Germinal center (tissue), 1 donor: ENCODE results near the gene TUBGCP6.
"Not testable (repeated sequence)": the region's sequence is repeated elsewhere in the genome, so short reads cannot be mapped to it uniquely, and the experiment has no call there.

ENCODE experiments used
- DNase-seq: peaks from one replicate; pipeline ENCODE4 v3.0.0; 2012; ENCODE audit warnings: mixed read lengths, low spot score

The TUBGCP6 gene

GRCh38 chr22:50209893-50210292, 34.9 kb downstream of the TUBGCP6 start:
- DNase-seq = peak; percentile 76

DNA sequence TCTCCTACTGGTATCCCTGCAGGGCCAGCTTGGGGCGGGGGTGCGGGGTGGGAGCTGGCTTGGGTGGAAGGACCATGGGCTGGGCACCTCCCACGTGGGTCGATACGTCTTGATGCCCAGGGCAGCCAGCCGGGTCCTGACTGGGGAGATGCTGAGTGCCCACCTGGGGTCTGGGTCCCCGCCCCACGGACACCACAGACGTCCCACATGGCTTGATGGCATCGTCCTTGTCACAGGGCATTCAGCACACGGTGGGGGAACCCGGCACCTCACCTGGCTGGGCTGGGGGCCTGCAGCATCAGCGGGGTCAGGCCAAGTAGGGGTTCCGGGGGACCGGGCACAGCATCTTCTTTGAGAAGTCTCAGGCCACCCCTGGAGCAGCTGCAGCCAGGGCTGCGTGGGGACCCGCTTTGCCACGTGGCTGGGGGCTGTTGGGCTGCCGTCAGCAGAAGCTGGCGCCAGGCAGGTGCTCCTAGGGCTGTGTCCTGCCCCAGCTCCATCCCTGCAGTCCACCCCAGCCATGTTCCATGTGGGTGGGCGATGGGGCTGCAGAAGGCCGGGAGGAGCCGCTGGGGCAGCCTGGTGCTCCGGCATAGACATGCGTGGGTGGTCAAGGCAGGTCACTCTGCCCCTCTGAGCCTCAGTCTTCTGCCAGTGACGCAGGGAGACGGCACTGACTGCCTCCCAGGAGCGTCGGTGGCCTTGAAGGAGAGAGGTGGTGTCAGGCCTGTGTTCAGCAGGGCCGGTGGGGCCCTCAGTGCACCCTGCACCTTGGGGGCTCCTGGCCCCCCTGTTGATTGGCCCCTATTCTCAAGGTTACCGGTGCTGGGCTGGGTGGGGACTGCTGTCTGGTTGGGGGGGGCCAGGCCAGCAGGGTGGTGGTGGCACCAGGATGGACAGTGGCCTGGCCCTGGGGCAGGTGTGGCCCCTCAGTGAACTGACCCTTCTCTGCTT, 35.6 kb downstream of the TUBGCP6 start:
- DNase-seq = no peak

DNA sequence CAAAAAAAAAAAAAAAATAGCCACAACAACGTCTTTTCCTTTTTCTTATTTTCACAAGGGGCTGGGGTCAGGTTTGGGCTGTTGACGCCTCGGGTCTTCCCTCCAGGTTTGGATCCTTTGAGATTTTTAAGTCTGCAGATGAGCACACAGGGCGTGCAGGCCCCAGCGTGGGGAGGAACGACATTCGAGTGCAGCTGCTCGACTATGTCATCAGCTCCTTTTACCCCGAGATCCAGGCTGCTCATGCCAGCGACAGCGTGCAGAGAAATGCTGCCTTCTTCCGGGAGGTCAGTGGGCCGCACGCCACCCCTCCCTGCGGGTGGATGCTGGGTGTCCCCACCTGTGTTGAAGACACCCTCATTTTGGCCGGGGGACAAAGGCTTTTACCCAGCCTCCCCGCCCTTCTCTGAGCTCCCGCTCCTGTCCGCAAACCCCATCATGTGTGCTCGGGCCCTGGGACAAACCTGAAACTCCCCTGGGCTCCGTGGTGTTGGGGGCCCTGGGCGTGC, 36.3 kb downstream of the TUBGCP6 start:
- DNase-seq = no peak

DNA sequence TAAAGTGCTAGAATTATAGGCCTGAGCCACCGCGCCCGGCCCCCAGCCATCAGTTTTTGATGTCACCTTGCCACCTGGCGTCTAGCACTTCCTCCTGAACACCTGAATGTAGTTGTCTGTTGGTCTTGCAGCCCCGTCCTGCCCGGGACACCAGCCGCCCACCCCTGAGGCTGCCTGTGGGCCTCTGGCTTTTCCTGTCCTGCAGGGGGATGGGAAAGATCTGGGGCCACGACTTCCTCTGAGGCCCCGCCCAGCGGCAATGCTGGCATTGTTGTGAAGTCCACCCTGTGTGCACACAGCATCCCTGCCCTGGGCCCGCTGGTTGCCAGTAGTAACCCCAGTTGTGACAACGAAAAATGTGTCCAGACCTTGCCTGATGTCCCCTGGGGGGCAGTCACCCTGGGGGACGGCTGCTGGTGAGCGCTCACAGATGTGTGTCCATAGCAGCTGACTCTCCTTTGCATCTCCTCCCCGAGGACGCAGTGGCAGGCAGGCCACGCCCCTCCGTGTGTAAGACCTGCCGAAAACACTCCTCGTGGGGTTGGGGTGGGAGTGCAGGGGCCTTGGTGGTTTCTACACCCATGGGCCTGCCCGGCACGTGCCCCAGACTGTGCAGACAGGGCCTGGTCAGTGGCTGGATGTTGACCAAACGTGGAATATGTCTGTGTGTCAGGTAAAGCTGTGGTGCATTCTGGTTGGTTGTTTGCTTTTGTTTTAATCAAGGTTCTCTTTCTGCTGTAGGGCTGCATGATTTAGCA, 37.3 kb downstream of the TUBGCP6 start:
- DNase-seq = peak; percentile 66

- DNase-seq = no peak
These were observed 38.2 kb downstream of the TUBGCP6 start for GRCh38 chr22:50206599-50206998.

DNA sequence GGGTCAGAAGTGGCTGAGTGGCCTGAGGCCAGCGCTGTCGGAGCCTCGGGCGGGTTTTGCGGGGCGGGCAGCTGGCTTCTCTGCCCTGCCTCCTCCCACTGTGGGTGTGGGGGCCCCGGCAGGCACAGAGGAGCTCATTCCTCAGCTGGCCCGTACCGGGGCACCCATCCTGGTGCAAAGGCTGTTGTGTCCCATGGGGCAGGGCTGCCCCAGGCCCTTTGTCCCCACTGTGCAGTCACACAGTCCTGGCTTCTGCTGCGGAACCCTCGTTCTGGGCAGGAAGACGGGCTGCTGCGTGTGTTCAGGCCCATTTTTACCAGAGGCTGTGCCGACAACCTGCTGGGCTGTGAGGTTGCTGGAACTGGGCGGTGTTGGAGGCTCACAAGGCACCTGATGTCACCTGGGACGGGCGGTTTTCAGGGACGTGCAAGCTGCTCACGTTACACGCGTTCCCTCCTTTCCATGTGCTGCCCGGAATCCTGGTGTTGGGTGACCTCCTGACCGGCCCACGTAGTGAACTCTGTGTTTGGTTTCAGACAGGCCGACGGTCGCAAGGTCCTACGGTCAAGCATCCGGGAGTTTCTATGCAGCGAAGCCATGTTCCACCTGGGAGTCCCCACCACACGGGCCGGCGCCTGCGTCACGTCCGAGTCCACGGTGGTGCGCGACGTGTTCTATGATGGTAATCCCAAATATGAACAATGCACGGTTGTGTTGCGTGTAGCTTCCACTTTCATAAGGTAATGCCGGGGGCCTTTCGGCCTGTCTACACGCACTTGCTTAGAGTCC, 38.8 kb downstream of the TUBGCP6 start:
- no peak for DNase-seq

DNA sequence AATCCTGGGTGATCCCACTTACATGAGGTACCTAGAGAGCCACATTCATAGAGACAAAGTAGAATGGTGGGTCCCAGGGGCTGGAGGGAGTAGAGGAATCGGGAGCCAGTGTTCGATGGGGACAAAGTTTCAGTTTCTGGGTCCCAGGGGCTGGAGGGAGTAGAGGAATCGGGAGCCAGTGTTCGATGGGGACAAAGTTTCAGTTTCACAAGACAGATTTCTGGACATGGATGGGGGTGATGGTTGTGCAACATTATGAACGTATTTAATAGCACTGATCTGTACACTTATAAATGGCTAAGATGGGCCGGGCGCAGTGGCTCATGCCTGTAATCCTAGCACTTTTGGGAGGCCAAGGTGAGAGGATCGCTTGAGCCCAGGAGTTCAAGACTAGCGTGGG, 39.8 kb downstream of the TUBGCP6 start:
- DNase-seq = not testable (repeated sequence)

GRCh38 chr22:50204571-50204970, 40.3 kb downstream of the TUBGCP6 start:
- no peak for DNase-seq

DNA sequence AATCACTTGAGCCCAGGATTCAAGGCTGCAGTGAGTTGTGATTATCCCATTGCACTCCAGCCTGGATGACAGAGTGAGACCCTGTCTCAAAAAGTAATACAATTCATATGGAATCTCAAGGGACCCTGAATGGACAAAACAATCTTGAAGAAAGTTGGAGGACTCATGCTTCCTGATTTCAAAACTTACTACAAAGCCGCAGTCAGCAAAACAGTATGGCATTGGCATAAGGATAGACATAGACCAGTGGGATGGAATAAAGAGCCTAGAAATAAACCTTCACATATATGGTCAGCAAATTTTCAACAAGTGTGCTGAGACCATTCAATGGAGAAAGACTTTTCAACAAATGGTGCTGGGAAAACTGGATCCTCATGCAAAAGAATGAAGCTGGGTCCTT, 41.5 kb downstream of the TUBGCP6 start:
- no peak for DNase-seq

- DNase-seq = no peak
These were observed 42.6 kb downstream of the TUBGCP6 start for GRCh38 chr22:50202130-50202666.

GRCh38 chr22:50201191-50202129, 43.4 kb downstream of the TUBGCP6 start:
- no peak for DNase-seq

DNA sequence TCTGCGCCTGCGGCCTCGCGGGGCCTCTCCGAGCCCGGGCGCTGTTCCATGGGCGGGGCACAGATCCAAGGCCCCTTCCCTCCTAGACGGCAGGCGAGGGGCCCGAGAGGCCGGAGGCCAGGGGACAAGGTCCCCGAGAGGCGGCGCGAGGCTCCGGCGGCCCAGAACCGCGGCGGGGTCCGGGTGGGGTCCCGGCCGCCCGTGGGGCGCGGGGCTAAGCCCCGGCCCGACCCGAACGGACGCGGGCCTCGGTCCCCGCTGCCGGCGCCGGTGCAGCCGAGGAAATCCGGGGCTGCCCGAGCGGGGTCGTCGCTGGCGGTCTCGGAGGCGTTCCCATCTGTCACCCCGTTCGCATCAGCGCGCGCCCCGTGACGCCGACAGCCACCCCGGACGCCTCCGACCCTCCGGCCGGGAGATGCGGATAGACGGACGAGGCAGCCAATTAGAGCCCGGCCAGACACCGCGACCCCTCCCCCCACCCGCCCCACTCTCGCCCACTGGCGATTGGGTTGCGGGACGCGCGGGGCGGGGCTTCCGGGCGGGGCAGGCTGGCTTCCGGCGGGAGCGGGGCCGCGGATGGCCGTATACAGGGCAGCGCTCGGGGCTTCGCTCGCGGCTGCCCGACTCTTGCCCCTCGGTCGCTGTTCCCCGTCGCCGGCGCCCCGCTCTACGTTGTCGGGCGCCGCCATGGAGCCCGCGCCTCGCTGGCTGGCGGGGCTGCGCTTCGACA, 44.2 kb downstream of the TUBGCP6 start, which contains the start of gene SELENOO:
Gene SELENOO, plus strand, starts transcription at position 551 of the 730 bp plus-strand sequence. Its CDS starts 26 bp downstream, at position 577.
- DNase-seq = peak; percentile 99

- no peak for DNase-seq
These were observed 44.9 kb downstream of the TUBGCP6 start for GRCh38 chr22:50199829-50200460.

DNA sequence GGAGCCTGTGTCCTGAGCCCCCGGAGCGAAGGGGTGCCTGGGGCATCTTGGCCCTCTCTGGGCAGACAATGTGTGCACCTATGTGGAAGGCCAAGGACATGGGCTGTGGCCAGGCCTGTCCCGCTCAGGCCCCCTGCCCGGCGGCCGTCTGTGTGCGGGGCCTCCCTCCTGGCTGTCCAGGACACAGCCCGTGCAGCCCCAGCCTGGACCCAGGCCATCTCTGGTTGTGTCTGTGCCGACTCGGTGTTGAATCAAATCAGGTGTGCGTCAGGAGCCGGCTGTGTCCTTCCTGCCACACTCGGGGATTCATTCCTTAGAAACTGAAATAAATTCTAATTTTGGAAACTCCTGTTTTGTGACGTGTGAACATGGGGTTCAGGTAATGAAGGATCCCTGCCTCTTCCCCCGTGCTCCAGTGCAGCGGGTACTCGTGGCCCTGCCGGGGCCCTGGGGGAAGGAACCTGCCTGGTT, 45.5 kb downstream of the TUBGCP6 start:
- no peak for DNase-seq

- DNase-seq = no peak
These were observed 46.2 kb downstream of the TUBGCP6 start for GRCh38 chr22:50198624-50199017.

DNA sequence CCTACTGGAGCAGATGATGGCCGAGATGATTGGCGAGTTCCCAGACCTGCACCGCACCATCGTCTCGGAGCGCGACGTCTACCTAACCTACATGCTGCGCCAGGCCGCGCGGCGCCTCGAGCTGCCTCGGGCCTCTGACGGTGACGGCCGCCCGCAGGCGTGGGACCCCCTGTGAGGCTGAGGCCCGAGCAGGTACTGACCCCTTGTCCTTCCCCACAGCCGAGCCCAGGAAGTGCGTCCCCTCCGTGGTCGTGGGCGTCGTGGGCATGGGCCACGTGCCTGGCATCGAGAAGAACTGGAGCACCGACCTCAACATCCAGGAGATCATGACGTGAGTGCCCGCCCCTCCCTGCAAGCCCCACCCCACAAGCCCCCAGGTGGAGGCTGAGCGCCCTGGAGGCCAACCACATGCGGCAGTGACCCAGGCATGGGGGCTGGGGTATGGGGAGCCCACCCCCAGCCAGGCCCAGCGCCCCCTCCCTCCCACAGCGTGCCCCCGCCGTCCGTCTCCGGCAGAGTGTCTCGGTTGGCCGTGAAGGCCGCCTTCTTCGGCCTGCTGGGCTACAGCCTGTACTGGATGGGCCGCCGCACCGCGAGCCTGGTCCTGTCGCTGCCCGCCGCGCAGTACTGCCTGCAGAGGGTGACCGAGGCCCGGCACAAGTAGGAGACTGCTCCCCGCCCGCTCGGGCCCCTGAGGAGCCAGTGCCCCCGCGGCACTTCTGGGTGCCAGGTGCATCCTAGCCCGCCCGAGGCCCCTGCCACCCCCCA, 46.8 kb downstream of the TUBGCP6 start:
- no peak for DNase-seq

- no peak for DNase-seq
These were observed 47.6 kb downstream of the TUBGCP6 start for GRCh38 chr22:50197000-50197800.

GRCh38 chr22:50196256-50196655, 48.6 kb downstream of the TUBGCP6 start:
- DNase-seq = no peak
